ENCODE measurements around the gene ERGIC3.

GRCh38 chr20:35492352-35492751 lies 49.5 kb upstream of the ERGIC3 start:
- TF ChIP-seq ESRRG (CRISPR knock-in tag; IDR thresholded peaks at IDR 0.05) (no peak), TOX (CRISPR knock-in tag; IDR thresholded peaks at IDR 0.05; ENCODE audit: borderline replicate concordance) (no peak), ZNF70 (CRISPR knock-in tag; IDR thresholded peaks at IDR 0.05) (no peak), CSDC2 (CRISPR knock-in tag; IDR thresholded peaks at IDR 0.05) (no peak), RARB (CRISPR knock-in tag; IDR thresholded peaks at IDR 0.05) (no peak), ZFP3 (CRISPR knock-in tag; IDR thresholded peaks at IDR 0.05) (no peak), TCF4 (CRISPR knock-in tag; IDR thresholded peaks at IDR 0.05; ENCODE audit: borderline replicate concordance) (no peak), ZFP30 (CRISPR knock-in tag; IDR thresholded peaks at IDR 0.05) (no peak), ISL1 (CRISPR knock-in tag; IDR thresholded peaks at IDR 0.05) (no peak), TSHZ2 (CRISPR knock-in tag; IDR thresholded peaks at IDR 0.05) (no peak), ARNTL (CRISPR knock-in tag; IDR thresholded peaks at IDR 0.05; ENCODE audit: borderline replicate concordance, low read depth) (no peak), CSRNP3 (CRISPR knock-in tag; IDR thresholded peaks at IDR 0.05) (no peak)
